K562 (cell line): Measurements from ENCODE around the gene CABP7. TPM values are rescaled to one million over a fixed set of nuclear protein-coding genes. Genes with fewer than 3 reads are reported as not detected.

Source experiments
- ATAC-seq: fragments of 200-7000 bp; cut with Tn5 transposase; 3 replicates; pipeline ENCODE4 v1.9.1; 2020; ENCODE audit warnings: moderate library complexity
- BruUV-seq: library from RNA; stranded (reverse); fragments of 400-500 nt; replicated peaks from 2 replicates; lab custom pipeline; 2021; lab: Mats Ljungman, UMichigan
- CTCF ChIA-PET: fragments of 300-600 bp; formaldehyde crosslinking; extraction: SDS; loops from one replicate; lab custom pipeline; 2021; ENCODE audit warnings: low intra/inter-chr PET ratio; lab: Yijun Ruan, JAX
- POLR2A ChIA-PET: fragments of 300-600, 350-650 bp; sonication (Branson Sonifier 250); formaldehyde crosslinking; extraction: SDS; loops from one replicate; lab custom pipeline; 2021; ENCODE audit warnings: antibody characterized with exemption, inconsistent platforms; lab: Yijun Ruan, JAX
- DNase-seq, 4 experiments: peaks; one replicate each; pipeline versions ENCODE4 v3.0.0 to v3.0.0-alpha.2; 2011 to 2018; ENCODE audit warnings: low spot score in 3 of 4, mixed read lengths in 3 of 4; ENCODE audit errors: extremely low read depth in 1 of 4
- FAIRE-seq: peaks from 2 replicates; lab custom pipeline; 2011; peaks lifted over from hg19 to GRCh38; lab: Jason Lieb, UNC
- H2AFZ ChIP-seq: 2 replicates; pipeline ENCODE4 v1.6.0; 2011; ENCODE audit warnings: low read depth, low read length, control low read depth, inconsistent platforms
- H3K27ac ChIP-seq: fragments of 200-600 bp; 3 replicates; pipeline ENCODE4 v1.8.0; 2011; ENCODE audit warnings: low read depth, mild to moderate bottlenecking, control low read depth, inconsistent platforms, low read length, moderate library complexity, mixed read lengths; ENCODE audit errors: extremely low read depth
- H3K27me3 ChIP-seq, 2 experiments: fragments of 300-600 bp in 1 of 2; 2 replicates in 1 of 2; 3 replicates in 1 of 2; pipeline versions ENCODE4 v1.6.0 to v1.8.0; 2011; ENCODE audit warnings: inconsistent platforms in 2 of 2, low read length in 2 of 2, mild to moderate bottlenecking in 1 of 2, mixed read lengths in 1 of 2, moderate library complexity in 1 of 2; ENCODE audit not compliant: control insufficient read depth in 2 of 2, insufficient read depth in 2 of 2
- H3K36me3 ChIP-seq: fragments of 300-600 bp; 3 replicates; pipeline ENCODE4 v1.8.0; 2011; ENCODE audit warnings: mild to moderate bottlenecking, low read length, inconsistent platforms; ENCODE audit not compliant: control insufficient read depth, insufficient read depth
- H3K4me1 ChIP-seq, 2 experiments: fragments of 200-600 bp in 1 of 2; replicated peaks in 1 of 2; 2 replicates in 1 of 2; 3 replicates in 1 of 2; pipeline versions ENCODE4 v1.5.1 to v1.8.0; 2011; ENCODE audit warnings: inconsistent platforms in 2 of 2, low read length in 2 of 2, mild to moderate bottlenecking in 1 of 2, mixed read lengths in 1 of 2, moderate library complexity in 1 of 2; ENCODE audit not compliant: control insufficient read depth in 2 of 2, insufficient read depth in 2 of 2
- H3K4me2 ChIP-seq: 2 replicates; pipeline ENCODE4 v1.6.1; 2011; ENCODE audit warnings: low read length, control low read depth, inconsistent platforms, mixed read lengths; ENCODE audit not compliant: insufficient read depth
- H3K4me3 ChIP-seq: fragments of 200-600 bp; sonication (generic), shearing (Covaris generic); 2 replicates; pipeline ENCODE4 v1.5.1; 2016; ENCODE audit warnings: control low read depth, inconsistent platforms
- H3K79me2 ChIP-seq: fragments of 200-600 bp; 3 replicates; pipeline ENCODE4 v1.8.0; 2011; ENCODE audit warnings: low read length, inconsistent platforms; ENCODE audit not compliant: control insufficient read depth, insufficient read depth
- H3K9ac ChIP-seq, 2 experiments: 2 replicates each; pipeline versions ENCODE4 v1.6.0 to v1.6.1; 2011; ENCODE audit warnings: low read depth in 2 of 2, low read length in 2 of 2, control low read depth in 1 of 2, inconsistent platforms in 1 of 2, mild to moderate bottlenecking in 1 of 2, mixed read lengths in 1 of 2; ENCODE audit not compliant: insufficient read depth in 1 of 2
- H3K9me1 ChIP-seq: one replicate; pipeline ENCODE4 v1.6.0; 2011; ENCODE audit warnings: inconsistent platforms, mild to moderate bottlenecking, low read length, moderate library complexity; ENCODE audit not compliant: control insufficient read depth, insufficient read depth
- H3K9me3 ChIP-seq: replicated peaks from 2 replicates; pipeline ENCODE4 v1.5.1; 2011; ENCODE audit warnings: low read depth, low read length, inconsistent platforms; ENCODE audit not compliant: control insufficient read depth, insufficient read depth
- H4K20me1 ChIP-seq: replicated peaks from 2 replicates; pipeline ENCODE4 v1.6.1; 2011; ENCODE audit warnings: low read length, inconsistent platforms, mixed read lengths; ENCODE audit not compliant: control insufficient read depth, insufficient read depth
- BCOR ChIP-seq: fragments of 450-650 bp; IDR thresholded peaks from 2 replicates; pipeline ENCODE4 v1.6.1; 2016
- CBX5 ChIP-seq: IDR thresholded peaks from 2 replicates; pipeline ENCODE4 v1.6.1; 2014; ENCODE audit warnings: low read depth, borderline replicate concordance
- WGBS: fragments of 100-300 bp; shearing (Covaris generic); methylation state at CpG from one replicate; pipeline ENCODE4 v1.1.6; 2016; ENCODE audit warnings: low coverage, mixed read lengths; ENCODE audit not compliant: insufficient coverage; ENCODE audit errors: missing lambda C conversion rate; 5-methylcytosine and 5-hydroxymethylcytosine counted together
- in situ Hi-C: fragments of 300-500 bp; cut with MboI; formaldehyde crosslinking; loops from 4 replicates; pipeline ENCODE4 v1.15.0; 2018; ENCODE audit warnings: inconsistent platforms, mixed read lengths
- intact Hi-C: fragments of 100-400 bp; cut with micrococcal nuclease; formaldehyde crosslinking; loops from 2 replicates; pipeline ENCODE4 v1.14.2; 2022
- polyA plus RNA-seq, 8 experiments: library from polyadenylated mRNA; depleted of rRNA in 4 of 8; stranded (reverse) in 5 of 8; unstranded in 3 of 8; fragments of >200 nt; fragmentation: Nextera tagmentation in 2 of 8; fragmentation: Illumina TruSeq in 1 of 8; extraction: Ambion mirVana in 2 of 8; extraction: Trizol in 1 of 8; gene quantifications; 2 replicates each; pipeline versions ENCODE4 v1.2.1 to v1.2.3, GENCODE V29; 2011 to 2014; ENCODE audit warnings: inconsistent platforms in 1 of 8, missing spikeins in 1 of 8
- total RNA-seq, 7 experiments: library from RNA; depleted of rRNA in 6 of 7; stranded (reverse); fragments of >200 nt in 6 of 7; fragmentation: Illumina TruSeq in 2 of 7; extraction: Trizol in 2 of 7; gene quantifications; 2 replicates each; pipeline versions ENCODE4 v1.2.1 to v1.2.3, GENCODE V29; 2011 to 2021; ENCODE audit warnings: low replicate concordance in 1 of 7
- TF ChIP-seq, protein P1 (sequence below): IDR thresholded peaks from 2 replicates; pipeline ENCODE4 v1.6.1; 2016; ENCODE audit warnings: missing genetic modification characterization, missing compliant biosample characterization

The CABP7 gene
- total and polyA plus RNA-seq, 9 of the 15 experiments (the other 6 are each of a cell fraction or from before 2014, with no cell fraction given) = not detected

DNA sequence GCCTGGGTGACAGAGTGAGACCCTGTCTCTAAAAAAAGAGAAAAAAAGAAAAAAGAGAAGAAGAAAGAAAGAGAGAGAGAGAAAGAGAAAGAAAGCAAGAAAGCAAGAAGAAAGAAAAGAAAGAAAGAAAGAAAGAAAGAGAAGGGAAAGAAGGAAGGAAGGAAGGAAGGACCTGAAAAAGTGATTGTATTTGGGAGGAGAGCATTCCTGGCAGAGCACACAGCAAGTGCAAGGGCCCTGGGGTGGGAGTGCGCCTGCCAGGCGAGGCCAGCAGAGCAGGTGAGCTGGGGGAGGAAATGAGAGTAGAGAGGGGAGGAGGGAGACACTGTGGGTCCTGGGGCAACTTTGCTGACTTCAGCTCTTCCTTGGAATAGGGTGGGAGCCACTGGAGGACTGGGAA is 7.7 kb upstream of the CABP7 start:
- DNase-seq (no peak), ATAC-seq (no peak), FAIRE-seq (no peak)
- Histone ChIP-seq H4K20me1 (peaks cover 5% of the 10 kb centered on the region; the same call in 1 of the 2 replicates), H3K4me2 (no peak overlapping the region), H2AFZ (no peak overlapping the region), H3K79me2 (no peaks in the 10 kb centered on the region), H3K9ac (no peak overlapping the region), H3K9me1 (peaks cover 5% of the 10 kb centered on the region), H3K4me3 (no peak overlapping the region), H3K27ac (no peak overlapping the region), H3K4me1 (no peaks in the 10 kb centered on the region; a peak in 2 of 5 replicates), H3K36me3 (no peaks in the 10 kb centered on the region), H3K27me3 (peaks cover 0 to 55% of the 10 kb centered on the region in 2 experiments; a peak in 3 of 5 replicates), H3K9me3 (no peaks in the 10 kb centered on the region)
- intact Hi-C loops (no loop called here), in situ Hi-C loops (no loop called here)
- TF ChIP-seq CBX5 = no peak
- TF ChIP-seq, protein P1, sequence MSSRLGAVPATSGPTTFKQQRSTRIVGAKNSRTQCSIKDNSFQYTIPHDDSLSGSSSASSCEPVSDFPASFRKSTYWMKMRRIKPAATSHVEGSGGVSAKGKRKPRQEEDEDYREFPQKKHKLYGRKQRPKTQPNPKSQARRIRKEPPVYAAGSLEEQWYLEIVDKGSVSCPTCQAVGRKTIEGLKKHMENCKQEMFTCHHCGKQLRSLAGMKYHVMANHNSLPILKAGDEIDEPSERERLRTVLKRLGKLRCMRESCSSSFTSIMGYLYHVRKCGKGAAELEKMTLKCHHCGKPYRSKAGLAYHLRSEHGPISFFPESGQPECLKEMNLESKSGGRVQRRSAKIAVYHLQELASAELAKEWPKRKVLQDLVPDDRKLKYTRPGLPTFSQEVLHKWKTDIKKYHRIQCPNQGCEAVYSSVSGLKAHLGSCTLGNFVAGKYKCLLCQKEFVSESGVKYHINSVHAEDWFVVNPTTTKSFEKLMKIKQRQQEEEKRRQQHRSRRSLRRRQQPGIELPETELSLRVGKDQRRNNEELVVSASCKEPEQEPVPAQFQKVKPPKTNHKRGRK = 0 out of 2 replicates have a peak, but pooled peaks have one; percentile 27
- 0 out of 2 replicates have a peak, but pooled peaks have one; percentile 10 for TF ChIP-seq BCOR
- ChIA-PET CTCF (interaction anchor here (1.3 kb wide), 1 partner anchor 376 kb away, joined by 3 read pairs; no protein-coding TSS in a partner anchor), POLR2A (interaction anchor here (1.0 kb wide), 1 partner anchor 22 kb away, joined by 4 read pairs; no protein-coding TSS in a partner anchor)
- BruUV-seq = no TSS peak
- 0% methylated on average over 2 of the region's 2 CpGs for WGBS
